Activated effector memory CD4-positive, alpha-beta T cell treated with anti-CD3 and anti-CD28 coated beads, Interleukin-2, amount 50 U/mL, for 16 hours (primary cell): Measurements from ENCODE around the gene BBX.

ENCODE experiments used
- DNase-seq: peaks from one replicate; pipeline ENCODE4 v3.0.0-alpha.2; 2020

BBX gene

DNA sequence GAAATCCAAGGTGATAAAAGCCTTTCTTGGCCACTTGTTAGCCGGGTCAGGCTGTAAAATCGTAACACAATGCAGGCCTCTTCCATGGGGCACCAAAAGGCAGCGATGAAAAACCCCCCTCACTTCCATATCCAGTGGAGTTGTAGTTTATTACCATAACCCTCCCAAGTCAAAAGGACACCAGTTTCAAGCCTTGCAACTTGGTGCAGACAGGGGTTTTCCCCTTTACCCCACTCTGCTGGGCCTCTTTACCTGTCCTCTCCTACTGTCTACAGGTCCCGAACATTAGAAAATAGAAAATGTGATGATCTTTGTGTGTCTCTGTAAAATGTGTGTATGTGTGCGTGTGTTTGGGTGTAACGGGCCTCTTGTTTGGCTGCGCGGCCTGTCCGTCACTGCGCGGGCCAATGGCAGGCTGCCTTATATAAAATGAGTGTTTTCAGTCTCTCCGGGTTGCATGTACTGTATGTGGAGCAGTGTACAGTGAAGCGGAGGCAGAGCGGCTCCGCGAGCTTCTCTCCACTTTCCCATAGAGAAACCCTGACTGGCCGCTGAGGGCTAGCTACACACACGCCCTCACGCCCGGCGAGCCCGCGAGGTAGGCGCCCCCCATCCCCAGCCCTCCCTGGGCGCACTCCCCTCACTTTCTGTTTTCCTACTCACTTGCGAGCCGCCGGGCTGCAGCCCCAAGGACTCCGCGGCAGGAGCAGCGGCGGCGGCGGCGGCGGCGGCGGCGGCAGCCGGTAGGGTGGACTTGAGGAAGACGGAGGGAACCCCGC, at the start of gene BBX:
TSS of gene BBX (plus strand) at position 453 of the 779 bp plus-strand sequence. CDS start 187,499 bp downstream, outside the sequence.
- peak; percentile 96 for DNase-seq

DNA sequence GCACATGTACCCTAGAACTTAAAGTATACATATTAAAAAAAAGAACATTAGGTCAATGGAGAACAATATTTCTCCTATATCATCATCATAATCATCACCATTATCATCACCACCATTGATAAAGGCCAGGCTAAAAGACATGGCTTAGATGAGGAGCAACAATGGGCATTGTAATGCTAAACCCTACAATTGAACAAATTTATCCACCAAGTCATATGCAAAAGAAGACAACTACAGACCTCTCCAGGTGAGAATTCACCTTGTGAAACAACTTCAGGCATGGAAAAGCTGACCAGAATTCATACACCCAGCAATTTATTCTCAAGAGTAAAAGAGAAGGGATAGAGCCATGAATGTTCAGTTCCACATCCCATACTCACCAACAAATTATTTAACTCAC, 46.3 kb upstream of the BBX start:
- DNase-seq = no peak

DNA sequence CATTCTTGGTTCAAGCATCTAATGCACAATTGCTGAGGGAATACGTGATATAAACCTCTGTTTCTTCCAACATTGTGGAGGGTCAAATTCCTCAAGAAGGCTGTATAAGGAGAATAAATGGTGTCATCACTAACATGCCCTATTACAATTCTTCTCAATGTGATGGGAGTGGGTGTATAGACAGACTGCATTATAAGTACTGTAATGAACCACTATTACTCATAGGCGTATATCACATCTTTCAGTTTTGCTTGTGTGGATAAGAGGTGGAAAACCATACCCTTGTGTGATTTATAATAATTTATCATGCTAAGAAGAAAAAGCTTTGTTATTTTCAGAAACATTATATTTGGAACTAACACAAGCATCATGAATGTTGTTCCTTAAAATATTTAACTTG, 35.3 kb upstream of the BBX start:
- DNase-seq = no peak

DNA sequence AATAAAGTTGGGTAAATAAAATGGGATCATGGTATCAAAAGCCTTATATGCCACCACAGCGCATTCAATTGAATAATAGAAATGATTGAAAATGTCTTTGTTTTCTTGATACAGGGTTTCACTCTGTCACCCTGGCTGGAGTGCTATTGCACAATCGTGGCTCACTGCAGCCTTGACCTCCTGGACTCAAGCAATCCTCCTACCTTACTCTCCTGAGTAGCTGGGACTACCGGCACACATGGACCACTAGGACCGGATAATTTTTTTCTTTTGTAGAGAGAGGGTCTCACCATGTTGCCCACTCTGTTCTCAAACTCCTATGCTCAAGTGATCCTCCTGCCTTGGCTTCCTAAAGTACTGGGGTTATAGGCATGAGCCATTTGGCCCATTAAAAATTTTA, 33.8 kb upstream of the BBX start:
- no peak for DNase-seq

DNA sequence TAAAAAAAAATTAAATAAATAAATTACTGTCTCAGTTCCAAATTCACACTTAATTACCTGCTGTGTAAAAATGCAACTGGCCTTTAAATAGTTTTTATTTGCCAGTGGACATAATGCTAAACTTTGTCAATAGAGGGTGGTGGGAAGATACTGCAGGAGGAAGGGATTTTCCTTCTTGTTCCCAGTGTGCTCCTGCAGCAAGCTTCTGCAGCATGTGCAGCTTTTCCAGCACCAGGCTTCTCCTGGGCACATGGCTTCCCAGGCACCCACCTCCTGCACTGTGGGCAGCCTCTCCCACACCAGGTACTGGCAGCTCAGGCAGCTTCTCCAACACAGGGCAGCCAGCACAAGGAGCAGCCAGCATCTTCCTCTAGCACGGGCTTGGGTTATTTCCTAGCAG, 29.6 kb upstream of the BBX start:
- DNase-seq = no peak

DNA sequence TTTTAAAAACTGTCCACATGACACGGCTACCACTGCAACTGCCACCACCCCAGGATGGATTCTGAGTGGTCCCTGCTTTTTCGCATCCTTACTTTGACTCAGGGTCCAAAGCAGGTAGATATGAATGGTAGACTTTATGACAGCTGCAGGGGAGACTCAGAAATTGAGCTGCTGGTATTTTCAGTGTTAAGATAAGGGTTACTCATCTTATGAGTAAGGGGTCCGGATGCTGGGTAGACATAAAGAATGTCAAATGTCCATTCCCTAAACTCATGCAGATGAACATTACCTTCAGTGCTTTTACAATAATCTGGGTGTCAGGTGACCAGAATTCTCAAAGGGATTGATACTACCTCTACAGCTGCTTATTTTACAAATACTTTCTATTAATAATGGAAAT, 25.9 kb upstream of the BBX start:
- no peak for DNase-seq

DNA sequence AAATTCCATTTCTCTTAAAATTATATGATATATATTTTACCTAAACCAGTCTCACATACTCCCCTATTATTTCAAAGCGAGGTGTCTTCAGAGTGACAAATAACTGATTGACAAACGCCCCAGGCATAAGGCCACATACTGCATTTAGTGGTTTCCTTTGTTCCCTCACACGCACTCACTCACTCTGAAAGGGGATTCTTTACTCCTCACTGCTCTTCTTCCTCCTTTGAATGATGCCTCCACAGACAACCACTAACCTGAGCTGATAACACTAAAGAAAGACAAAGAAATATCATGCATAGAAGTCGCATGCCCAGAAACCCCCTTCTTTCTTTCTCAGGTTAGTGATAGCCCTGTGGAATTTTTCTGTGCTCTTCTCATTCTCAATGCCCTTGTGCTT, 24.1 kb upstream of the BBX start:
- DNase-seq = no peak

DNA sequence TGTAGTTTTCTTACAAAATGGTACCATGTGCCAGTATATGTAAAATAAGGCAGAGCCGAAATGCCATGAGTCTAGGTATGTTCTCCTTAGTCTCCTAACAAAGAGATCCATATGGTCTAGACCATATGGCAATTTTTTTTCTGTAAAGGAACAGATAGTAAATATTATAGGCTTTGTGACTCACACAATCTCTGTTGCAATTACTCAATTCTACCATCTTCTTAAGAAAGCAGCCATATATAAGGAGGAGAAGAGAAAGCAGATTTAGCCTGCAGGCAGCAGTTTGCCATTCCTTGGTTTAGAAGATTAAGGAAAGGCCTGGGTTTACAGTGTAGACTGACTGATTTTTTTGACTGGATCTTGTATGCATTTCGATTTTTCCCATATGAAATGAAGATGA, 16.3 kb upstream of the BBX start:
- DNase-seq = no peak

DNA sequence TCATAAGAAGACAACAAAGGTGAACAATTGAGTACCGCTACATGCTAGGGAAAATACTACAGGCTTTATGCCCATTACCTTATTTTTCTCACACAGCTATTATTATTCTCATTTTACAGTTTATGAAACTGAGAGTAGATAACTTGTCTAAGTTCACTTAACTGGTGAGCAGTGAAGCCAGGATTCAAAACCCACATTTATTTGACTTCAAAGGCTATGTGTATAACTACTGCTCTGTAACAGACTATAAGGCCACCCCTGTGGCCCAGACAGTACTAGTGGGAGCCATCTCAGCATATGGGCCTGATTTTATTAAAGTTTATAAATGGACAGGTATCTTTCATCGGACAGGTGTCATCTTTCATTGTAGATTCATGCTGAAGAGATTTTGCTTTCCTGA, 14.4 kb upstream of the BBX start:
- no peak for DNase-seq

DNA sequence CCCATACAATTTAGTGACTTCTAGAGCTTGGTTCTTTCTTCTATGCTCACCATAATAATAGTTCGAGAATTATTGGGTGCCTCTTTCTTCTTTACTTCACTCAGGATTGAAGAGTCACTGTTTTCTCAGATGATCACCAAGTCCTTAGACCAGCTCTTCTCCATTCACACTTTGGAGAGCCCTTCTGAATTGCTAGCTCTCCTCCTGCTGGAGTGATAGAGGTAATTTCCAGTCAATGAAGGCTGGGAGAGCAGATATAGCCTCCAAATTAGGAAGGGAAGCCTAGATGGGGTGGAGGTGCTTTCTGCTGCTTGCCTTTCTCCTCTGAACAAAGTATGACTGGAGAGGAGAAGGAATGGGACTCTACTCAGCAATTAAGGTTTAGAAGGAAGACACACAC, 10.7 kb upstream of the BBX start:
- no peak for DNase-seq

DNA sequence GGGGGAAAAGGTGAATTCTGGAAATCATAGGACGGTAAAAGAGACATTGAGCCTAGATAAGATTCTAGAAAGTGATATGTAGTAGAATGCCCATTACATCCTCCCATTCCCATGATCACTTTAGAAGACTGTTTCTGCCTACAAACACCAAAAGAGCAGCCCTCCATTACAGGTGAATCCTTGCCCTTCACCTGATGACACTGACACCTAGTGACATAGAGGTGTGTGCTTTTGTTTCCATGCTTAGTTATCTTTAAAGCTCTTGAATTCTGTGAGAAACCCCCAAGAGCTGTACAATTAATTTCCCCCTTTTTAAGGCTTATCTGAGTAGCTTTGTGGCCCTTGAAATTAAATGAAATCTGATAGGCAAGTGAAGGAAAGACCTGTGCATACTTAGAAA, 8.3 kb upstream of the BBX start:
- DNase-seq = no peak

DNA sequence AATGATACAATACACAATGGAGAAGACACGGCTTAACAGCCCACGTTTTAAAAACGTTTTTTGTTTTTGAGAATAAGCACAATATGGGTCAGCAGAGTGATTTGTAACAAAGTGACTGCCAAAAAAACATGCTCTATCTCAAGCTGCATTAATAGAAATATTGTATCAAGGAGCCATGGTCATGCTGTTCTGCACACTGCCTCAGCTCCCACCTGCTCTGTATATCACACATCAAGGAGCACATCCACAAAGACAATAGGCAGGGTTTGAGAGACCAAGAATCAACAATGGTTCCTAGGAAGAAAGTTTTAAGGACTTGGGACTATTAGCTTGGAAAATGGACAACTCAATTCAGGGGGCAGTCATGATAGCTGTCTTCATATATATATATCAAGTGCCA, 6.3 kb upstream of the BBX start:
- no peak for DNase-seq

DNA sequence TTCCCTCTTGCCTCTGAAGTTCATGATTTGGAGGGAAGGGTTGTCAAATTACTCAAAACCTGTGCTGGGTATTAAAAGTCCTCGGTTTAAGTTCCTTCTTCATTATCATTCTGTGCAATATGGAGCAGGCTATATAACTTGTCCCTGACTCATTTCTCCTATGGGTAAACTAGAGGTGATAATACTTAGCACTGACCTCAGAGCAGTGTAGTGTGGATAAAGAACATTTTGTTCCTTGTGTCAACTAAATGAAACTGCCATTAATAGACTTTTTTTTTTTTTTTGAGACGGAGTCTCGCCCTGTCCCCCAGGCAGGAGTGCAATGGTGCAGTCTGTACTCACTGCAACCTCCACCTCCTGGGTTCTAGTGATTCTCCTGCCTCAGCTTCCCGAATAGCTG, 2.2 kb upstream of the BBX start:
- DNase-seq = no peak

DNA sequence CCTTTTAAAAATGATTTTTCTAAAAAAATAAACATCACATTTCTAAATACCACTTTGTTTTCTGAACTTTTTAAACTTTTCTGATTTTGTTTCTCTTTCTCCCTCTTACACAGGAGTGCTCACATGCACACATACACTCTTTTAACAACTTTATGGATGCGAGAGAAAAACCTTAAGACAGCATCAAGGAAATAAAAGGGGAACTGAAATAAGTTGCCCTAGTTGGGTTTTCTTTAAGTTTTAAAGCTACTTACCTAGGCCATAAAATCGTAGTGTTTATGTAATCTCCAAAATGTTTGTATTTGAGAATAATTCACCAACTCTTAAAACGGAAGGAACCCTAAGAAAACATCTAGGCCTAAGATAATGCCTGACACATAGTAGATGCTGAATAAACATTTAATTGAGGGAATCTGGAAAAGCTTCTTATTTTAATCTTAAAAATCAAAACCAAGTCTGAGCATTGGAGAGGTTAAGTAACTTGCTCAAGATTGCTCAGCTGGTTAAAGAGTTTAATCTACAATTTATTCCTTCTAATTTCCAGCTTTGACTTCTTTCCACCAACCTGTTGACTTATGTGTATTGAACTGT, 1.2 kb upstream of the BBX start:
- no peak for DNase-seq

DNA sequence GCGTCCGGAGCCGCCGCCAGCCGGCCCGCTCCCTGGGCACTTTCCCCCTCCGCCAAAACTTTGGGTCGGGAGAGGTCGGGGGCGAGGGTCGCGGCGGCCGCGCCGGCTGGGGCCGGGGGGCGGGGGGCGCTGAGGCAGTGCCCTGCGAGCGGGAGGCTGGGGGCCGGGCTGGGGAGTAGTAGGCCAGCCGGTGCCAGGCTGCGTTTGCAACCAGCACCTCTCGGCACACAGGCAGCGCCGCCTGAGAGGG, 452 bp downstream of the BBX start:
- no peak for DNase-seq

DNA sequence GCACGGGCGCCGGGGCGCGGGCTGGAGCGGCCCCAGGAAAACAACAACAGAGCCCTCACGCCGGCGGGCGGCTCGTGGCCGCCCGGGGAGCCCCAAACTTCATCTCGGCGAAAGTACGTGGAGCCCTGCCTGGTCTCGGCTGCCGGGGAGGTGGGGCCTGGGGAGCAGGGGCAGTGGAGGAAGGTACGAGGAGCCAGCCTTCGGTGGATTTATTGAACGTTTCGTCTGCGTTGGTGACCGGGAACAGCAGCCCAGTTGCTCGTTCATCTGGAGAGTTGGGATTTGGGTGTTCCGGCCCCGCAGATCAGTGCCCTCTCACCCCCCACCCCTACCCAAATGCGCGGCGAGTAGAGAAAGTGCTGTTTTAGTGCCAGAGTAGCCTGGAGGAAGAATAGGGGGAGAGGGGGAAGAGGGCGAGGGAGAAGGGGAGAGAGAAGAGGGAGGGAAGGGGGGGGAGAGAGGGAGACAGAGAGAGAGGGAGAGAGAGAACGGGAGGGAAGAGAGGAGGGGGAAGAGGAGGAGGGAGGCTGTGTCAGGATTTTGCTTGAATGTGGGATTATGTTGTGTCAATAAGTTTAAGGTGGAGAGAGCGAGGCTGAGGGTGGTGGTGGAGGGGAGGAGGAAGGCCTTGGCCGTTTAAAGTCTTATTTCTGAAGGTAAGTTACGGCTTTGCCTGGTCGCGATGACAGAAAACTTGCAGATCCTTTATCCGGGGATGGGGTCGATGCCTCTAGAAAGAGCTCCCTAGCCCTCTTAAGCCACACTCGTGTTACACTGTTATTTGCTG, 970 bp downstream of the BBX start:
- peak; percentile 83 for DNase-seq

DNA sequence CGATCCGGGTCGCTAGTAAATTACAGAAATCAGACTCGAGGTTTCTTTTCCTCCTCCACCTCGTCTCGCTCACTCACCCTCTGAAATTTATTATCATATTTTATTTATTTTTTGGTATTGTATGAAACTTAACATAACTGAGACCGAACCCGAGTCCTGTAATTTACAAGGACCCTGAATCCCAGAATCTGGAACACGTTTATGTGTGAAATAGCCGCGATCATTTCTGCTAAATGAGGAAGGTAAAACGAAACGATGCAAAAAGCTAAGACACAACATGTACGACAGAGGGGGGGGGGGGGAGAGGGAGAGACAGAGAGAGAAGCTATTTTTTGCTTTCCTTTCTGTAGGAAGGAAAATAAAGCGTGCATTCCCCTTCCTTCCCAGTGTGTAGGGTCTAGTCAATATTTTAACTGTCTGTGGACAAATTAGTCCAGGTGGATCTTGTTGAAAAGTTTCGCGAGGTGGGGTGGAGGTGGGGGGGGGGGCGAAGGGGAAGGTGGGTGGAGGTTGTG, 1.6 kb downstream of the BBX start:
- no peak for DNase-seq

DNA sequence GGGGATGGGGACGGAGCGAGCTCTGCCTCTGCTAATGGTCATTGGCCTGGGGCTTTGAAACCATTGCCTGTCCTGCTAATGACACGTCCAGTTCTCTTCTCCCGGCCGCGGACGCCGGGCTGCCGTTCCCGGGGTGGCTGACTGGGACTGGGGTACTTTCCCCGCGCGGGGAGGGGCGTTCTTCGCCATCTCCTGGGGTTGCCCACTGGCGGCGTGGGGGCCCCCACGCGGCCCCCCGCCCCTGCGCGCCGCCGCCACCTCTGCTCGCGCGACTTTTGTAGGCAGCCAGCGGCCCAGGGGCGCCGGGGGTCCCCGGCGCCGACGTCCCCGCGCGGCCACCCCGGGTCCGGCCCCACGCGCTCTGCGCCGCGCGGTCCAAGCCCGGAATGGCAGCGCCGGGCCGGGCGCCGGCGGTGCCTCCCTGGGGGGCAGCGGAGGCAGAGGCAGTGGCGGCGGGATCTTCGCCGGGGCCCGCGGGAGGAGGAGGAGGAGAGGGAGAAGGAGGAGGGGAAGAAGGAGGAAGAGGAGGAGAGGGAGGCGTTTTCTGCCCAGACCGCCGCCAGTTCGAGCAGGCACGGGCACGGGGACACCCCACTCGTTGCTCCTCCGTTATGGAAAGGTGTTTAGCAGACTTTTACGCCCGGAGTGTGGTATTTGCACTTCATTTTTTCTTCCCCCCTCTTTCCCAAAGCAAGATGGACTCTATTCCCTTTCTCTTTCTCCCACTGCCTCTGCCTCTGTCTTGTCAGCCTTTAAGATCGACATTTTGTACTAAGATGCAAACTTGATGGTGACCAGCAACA, 2.3 kb downstream of the BBX start:
- peak; percentile 85 for DNase-seq

DNA sequence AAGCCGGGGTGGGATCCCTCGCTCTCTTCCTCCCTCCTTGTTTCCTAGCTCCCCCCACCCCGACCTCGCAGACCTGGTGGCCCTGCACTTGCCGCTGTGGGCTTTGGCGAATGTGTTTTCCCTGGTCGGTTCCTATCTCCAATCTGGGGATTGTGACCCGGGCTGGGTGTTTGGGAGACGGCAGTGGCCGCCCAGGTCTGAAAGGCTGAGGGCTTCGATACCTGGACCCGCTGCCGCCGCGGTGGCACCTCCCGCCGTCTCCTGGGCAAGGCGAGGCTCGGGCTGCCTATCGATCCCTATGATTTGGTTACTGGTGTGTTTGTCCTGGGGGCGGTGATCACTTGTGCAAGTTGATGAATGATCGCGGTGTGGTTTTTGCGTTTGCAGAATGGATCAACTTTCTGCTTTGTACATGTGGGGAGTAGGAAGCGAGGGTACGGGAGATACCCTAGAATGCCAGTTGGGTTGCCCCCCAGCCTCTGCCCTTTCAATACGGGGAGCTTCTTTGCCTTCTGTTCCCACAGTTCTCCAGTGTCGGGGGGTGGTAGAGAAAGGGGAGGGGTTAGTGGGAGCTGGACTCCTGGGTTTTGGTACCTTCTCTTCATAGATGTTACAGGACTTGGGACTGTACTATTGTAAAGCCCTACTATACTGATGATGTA, 3.0 kb downstream of the BBX start:
- DNase-seq = peak; percentile 68

DNA sequence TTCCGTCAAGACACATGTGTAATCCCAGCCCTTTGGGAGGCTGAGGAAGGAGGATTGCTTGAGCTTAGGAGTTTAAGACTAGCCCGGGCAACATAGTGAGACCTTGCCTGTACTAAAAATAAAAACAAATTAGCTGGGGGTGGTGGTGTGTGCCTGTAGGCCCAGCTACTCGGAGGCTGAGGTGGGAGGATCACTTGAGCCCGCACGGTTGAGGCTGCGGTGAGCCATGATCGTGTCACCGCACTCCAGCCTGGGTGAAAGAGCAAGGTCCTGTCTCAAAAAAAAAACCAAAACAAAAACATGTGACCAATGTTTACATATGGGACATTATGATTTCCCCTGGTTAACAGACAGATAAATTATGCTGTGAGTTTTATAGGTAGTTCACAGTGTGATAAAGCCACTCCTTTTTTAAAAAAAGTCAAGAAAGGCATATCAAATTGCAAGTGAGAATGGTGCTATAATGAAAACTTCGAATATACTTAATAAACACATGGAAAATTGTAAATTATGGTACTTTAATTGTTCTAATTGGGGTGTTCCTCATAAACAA, 9.2 kb downstream of the BBX start:
- DNase-seq = no peak

DNA sequence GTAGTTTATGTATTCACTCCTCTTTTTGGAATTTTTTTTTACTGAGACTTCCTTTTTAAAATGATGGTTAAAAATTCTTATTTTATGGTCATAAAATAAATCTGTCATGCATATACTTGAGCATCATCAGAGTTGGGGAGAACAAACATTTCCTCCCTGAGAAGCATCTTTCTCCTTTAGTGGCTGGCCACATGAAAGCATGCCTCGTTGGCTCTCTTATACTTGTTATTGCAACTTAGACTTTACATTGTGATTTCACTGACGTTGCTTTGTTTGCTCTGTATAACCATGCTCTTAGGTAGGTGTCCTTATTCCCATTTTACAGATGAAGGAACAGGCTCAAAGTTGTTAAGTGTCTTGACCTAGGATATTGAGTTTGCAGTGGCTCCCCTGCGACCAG, 18.1 kb downstream of the BBX start:
- DNase-seq = no peak

DNA sequence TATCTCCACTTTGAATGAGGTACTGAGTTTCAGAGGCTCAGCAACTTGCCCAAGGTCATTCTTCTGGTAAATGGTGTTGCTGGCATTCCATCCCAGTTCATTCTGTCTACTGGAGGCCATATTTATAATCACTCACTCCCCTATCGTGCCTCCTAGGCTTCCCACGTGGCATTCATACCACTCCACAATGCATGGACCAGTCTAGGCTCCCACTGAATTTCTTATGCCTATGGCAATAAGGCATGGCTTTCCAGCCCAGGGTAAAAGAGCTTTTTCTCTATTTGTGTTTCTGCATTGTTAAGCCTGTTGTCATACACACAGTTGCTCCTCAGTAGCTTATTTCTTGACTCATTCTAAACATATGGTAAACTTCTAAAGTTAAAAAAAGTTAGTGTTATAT, 19.9 kb downstream of the BBX start:
- no peak for DNase-seq

DNA sequence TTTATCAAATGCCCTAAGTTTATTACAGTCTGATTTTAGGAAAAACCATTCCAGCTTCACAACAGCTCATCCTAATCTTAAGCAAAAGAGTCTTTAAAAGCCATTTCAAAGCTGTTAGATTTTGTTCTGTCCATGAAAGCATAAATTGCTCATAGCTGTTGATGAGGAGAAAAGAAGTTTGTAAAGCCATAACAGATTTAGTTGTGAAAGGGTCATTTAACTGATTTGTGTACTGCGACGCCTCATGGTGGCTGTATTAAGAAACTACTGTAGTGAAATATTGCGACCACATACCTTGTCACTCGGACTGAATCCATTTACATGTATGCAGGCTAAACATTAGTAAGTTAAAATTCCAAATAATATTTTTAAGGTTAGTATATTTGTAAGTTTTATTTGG, 20.9 kb downstream of the BBX start:
- DNase-seq = no peak
